Measurements from ENCODE around the gene NR4A2. TPM values are rescaled to one million over a fixed set of nuclear protein-coding genes. Genes with fewer than 3 reads are reported as not detected.

Gene NR4A2
- total RNA-seq, 1 experiment from 2014 or later, result 17.9 TPM

GRCh38 chr2:156366753-156367152, 34.2 kb upstream of the NR4A2 start:
- Histone ChIP-seq H4K20me1 (ENCODE audit: insufficient read depth) (no peaks in the 10 kb centered on the region), H2AFZ (ENCODE audit: low read depth, low read length, poor library complexity, severe bottlenecking) (no peak overlapping the region), H3K4me1 (ENCODE audit: control insufficient read depth in 1 of 2, insufficient read depth in 2 of 2, low read length in 2 of 2) (no peaks in the 10 kb centered on the region), H3K27ac (ENCODE audit: low read depth, low read length) (no peak overlapping the region), H3K9me2 (ENCODE audit: insufficient read depth) (no peaks in the 10 kb centered on the region), H3K4me3 (replicated peaks in 1 of 2; ENCODE audit: low read depth in 1 of 2, low read length in 2 of 2) (no peak overlapping the region), H3K4me2 (ENCODE audit: low read length) (no peak overlapping the region), H3K9ac (ENCODE audit: low read length) (no peak overlapping the region), H3K9me3 (ENCODE audit: control insufficient read depth in 1 of 2, insufficient read depth in 1 of 2, low read depth in 1 of 2, low read length in 2 of 2) (no peaks in the 10 kb centered on the region), H3K27me3 (ENCODE audit: insufficient read depth, low read length) (no peaks in the 10 kb centered on the region), H3K36me3 (ENCODE audit: control insufficient read depth in 1 of 2, insufficient read depth in 2 of 2, low read length in 2 of 2) (no peaks in the 10 kb centered on the region), H3K79me2 (ENCODE audit: insufficient read depth, low read length) (no peaks in the 10 kb centered on the region)
- POLR2A ChIA-PET, result no interaction called here
- TF ChIP-seq, protein P1, sequence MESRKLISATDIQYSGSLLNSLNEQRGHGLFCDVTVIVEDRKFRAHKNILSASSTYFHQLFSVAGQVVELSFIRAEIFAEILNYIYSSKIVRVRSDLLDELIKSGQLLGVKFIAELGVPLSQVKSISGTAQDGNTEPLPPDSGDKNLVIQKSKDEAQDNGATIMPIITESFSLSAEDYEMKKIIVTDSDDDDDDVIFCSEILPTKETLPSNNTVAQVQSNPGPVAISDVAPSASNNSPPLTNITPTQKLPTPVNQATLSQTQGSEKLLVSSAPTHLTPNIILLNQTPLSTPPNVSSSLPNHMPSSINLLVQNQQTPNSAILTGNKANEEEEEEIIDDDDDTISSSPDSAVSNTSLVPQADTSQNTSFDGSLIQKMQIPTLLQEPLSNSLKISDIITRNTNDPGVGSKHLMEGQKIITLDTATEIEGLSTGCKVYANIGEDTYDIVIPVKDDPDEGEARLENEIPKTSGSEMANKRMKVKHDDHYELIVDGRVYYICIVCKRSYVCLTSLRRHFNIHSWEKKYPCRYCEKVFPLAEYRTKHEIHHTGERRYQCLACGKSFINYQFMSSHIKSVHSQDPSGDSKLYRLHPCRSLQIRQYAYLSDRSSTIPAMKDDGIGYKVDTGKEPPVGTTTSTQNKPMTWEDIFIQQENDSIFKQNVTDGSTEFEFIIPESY (IDR thresholded peaks at IDR 0.05; ENCODE audit: extremely low read depth, insufficient replicate concordance, low read length), result no peak
- TF ChIP-seq CEBPB (IDR thresholded peaks at IDR 0.05; ENCODE audit: low read depth) (no peak), CBX3 (IDR thresholded peaks at IDR 0.05; ENCODE audit: low read depth) (no peak), FOSL1 (IDR thresholded peaks at IDR 0.05; ENCODE audit: low read depth) (no peak), RAD21 (IDR thresholded peaks at IDR 0.05; ENCODE audit: low read depth) (no peak), ZFX (IDR thresholded peaks at IDR 0.05) (no peak), MAX (IDR thresholded peaks at IDR 0.05) (no peak), ELF1 (IDR thresholded peaks at IDR 0.05; ENCODE audit: borderline replicate concordance, low read depth) (no peak), EGR1 (IDR thresholded peaks at IDR 0.05; ENCODE audit: low read depth) (no peak), SP1 (IDR thresholded peaks at IDR 0.05; ENCODE audit: low read depth) (no peak), EZH2phosphoT487 (IDR thresholded peaks at IDR 0.05; ENCODE audit: borderline replicate concordance) (no peak), CTCF (IDR thresholded peaks at IDR 0.05 in 2 of 3, conservative IDR thresholded peaks at IDR 0.05 in 1 of 3; ENCODE audit: borderline replicate concordance in 1 of 3, insufficient read depth in 1 of 3, low read depth in 2 of 3, low read length in 2 of 3) (no peak), POLR2A (IDR thresholded peaks at IDR 0.05; ENCODE audit: borderline replicate concordance, extremely low read depth, insufficient read depth, insufficient read length) (no peak), SRF (IDR thresholded peaks at IDR 0.05; ENCODE audit: low read depth) (no peak), YY1 (IDR thresholded peaks at IDR 0.05; ENCODE audit: extremely low read depth, insufficient replicate concordance, low read depth, low read length) (no peak), SIN3A (IDR thresholded peaks at IDR 0.05; ENCODE audit: low read depth) (no peak), POLR2AphosphoS5 (IDR thresholded peaks at IDR 0.05; ENCODE audit: low read depth, low read length) (no peak), ZNF274 (IDR thresholded peaks at IDR 0.05; ENCODE audit: low read depth, low read length) (no peak), TCF7L2 (IDR thresholded peaks at IDR 0.05; ENCODE audit: borderline replicate concordance, extremely low read depth, insufficient read depth, insufficient read length) (no peak)
- TF ChIP-seq, protein P2, sequence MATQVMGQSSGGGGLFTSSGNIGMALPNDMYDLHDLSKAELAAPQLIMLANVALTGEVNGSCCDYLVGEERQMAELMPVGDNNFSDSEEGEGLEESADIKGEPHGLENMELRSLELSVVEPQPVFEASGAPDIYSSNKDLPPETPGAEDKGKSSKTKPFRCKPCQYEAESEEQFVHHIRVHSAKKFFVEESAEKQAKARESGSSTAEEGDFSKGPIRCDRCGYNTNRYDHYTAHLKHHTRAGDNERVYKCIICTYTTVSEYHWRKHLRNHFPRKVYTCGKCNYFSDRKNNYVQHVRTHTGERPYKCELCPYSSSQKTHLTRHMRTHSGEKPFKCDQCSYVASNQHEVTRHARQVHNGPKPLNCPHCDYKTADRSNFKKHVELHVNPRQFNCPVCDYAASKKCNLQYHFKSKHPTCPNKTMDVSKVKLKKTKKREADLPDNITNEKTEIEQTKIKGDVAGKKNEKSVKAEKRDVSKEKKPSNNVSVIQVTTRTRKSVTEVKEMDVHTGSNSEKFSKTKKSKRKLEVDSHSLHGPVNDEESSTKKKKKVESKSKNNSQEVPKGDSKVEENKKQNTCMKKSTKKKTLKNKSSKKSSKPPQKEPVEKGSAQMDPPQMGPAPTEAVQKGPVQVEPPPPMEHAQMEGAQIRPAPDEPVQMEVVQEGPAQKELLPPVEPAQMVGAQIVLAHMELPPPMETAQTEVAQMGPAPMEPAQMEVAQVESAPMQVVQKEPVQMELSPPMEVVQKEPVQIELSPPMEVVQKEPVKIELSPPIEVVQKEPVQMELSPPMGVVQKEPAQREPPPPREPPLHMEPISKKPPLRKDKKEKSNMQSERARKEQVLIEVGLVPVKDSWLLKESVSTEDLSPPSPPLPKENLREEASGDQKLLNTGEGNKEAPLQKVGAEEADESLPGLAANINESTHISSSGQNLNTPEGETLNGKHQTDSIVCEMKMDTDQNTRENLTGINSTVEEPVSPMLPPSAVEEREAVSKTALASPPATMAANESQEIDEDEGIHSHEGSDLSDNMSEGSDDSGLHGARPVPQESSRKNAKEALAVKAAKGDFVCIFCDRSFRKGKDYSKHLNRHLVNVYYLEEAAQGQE (IDR thresholded peaks at IDR 0.05; ENCODE audit: low read depth), result no peak
- no TSS peak for BruUV-seq (replicated peaks)
- intact Hi-C loops (cut with micrococcal nuclease), result no loop called here
- ATAC-seq (0 out of 2 replicates have a peak, but pooled peaks have one; percentile 38), DNase-seq (ENCODE audit: low read depth, low spot score) (no peak)
- CTCF ChIA-PET, result no interaction called here
- RAD21 ChIA-PET (ENCODE audit: low non-redundant PET in 1 of 2, low total read pairs in 2 of 2, uncharacterized antibody in 2 of 2, unreplicated experiment in 2 of 2), result no interaction called here
